OCI-LY1 (cell line): ENCODE results near the gene EMC9.

ENCODE experiments used
- EZH2 ChIP-seq: fragments of 200-600 bp; sonication (generic), shearing (Covaris generic); IDR thresholded peaks from 2 replicates; pipeline ENCODE4 v1.8.0; 2017; ENCODE audit warnings: borderline replicate concordance, mixed run types, mild to moderate bottlenecking, antibody characterized with exemption, low read length, moderate library complexity, mixed read lengths
- TF ChIP-seq, protein P1 (sequence below): fragments of 200-600 bp; sonication (generic), shearing (Covaris generic); IDR thresholded peaks from 2 replicates; pipeline ENCODE4 v1.5.1; 2017; ENCODE audit warnings: mild to moderate bottlenecking, antibody characterized with exemption, low read length, moderate library complexity, mixed read lengths

DNA sequence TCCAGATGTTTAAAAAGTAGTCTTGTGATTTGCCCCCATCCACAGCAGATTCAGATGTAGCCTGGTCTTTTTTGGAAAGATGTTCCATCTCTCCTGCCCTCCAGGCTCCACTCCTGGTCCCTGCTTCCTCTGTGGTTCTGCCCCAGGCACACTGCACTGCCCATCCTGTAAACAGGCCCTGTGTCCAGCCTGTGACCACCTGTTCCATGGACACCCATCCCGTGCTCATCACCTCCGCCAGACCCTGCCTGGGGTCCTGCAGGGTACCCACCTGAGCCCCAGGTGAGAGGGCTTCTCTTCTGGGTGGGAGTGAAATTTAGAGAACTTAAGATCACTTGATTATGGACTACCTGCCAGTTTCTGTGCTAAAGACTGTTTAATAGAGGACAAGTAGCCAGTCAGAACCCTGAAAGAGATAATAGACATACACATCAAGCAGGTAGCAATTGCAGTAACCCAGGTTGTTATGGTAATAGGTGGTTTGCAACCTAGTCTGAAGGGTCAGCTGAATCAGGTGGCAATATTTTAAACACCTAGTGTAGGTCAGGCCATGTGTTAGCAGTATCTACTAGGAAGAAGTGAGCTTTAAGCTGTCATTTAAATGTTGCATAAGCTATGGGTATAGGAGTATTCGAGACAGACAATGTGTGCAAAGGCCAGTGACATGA lies 8.0 kb upstream of the EMC9 start:
- TF ChIP-seq, protein P1, sequence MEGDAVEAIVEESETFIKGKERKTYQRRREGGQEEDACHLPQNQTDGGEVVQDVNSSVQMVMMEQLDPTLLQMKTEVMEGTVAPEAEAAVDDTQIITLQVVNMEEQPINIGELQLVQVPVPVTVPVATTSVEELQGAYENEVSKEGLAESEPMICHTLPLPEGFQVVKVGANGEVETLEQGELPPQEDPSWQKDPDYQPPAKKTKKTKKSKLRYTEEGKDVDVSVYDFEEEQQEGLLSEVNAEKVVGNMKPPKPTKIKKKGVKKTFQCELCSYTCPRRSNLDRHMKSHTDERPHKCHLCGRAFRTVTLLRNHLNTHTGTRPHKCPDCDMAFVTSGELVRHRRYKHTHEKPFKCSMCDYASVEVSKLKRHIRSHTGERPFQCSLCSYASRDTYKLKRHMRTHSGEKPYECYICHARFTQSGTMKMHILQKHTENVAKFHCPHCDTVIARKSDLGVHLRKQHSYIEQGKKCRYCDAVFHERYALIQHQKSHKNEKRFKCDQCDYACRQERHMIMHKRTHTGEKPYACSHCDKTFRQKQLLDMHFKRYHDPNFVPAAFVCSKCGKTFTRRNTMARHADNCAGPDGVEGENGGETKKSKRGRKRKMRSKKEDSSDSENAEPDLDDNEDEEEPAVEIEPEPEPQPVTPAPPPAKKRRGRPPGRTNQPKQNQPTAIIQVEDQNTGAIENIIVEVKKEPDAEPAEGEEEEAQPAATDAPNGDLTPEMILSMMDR, result no peak
- TF ChIP-seq EZH2, result no peak
